OCI-LY3 (cell line): ENCODE measurements around the gene PLIN5.

Experiments
- EZH2phosphoT487 ChIP-seq: fragments of 200-600 bp; shearing (Covaris generic); IDR thresholded peaks from 2 replicates; pipeline ENCODE4 v1.6.1; 2018; ENCODE audit warnings: antibody characterized with exemption, mixed run types, low read depth
- TF ChIP-seq, protein P1 (sequence below): fragments of 200-600, 300-600 bp; sonication (generic); IDR thresholded peaks from 2 replicates; pipeline ENCODE4 v1.5.1; 2014; ENCODE audit warnings: antibody characterized with exemption, low read length, low read depth

DNA sequence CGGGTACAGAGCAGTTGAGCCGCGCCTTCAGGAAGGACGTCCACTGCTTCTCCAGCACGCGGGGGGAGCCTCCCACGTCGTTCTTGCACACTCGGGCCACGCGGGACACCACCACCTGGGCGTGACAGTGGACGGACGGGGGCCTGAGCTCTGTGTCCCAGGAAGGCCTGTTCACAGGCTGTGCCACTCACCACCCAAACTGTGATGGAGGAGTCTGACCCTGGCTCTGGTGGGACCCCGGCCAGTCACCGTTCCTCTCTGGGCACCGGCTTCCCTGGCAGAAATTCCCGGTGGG lies 17.4 kb upstream of the PLIN5 start:
- TF ChIP-seq, protein P1, sequence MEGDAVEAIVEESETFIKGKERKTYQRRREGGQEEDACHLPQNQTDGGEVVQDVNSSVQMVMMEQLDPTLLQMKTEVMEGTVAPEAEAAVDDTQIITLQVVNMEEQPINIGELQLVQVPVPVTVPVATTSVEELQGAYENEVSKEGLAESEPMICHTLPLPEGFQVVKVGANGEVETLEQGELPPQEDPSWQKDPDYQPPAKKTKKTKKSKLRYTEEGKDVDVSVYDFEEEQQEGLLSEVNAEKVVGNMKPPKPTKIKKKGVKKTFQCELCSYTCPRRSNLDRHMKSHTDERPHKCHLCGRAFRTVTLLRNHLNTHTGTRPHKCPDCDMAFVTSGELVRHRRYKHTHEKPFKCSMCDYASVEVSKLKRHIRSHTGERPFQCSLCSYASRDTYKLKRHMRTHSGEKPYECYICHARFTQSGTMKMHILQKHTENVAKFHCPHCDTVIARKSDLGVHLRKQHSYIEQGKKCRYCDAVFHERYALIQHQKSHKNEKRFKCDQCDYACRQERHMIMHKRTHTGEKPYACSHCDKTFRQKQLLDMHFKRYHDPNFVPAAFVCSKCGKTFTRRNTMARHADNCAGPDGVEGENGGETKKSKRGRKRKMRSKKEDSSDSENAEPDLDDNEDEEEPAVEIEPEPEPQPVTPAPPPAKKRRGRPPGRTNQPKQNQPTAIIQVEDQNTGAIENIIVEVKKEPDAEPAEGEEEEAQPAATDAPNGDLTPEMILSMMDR = no peak
- no peak for TF ChIP-seq EZH2phosphoT487
